GM18858 (cell line): ENCODE results near the gene ABCG4.
"Not testable (repeated sequence)": the region's sequence is repeated elsewhere in the genome, so short reads cannot be mapped to it uniquely, and the experiment has no call there.

Source experiments
- ATAC-seq: cut with Tn5 transposase; IDR thresholded peaks from one replicate; pipeline ENCODE4 v1.9.1; 2021; ENCODE audit not compliant: unreplicated experiment

The ABCG4 gene

DNA sequence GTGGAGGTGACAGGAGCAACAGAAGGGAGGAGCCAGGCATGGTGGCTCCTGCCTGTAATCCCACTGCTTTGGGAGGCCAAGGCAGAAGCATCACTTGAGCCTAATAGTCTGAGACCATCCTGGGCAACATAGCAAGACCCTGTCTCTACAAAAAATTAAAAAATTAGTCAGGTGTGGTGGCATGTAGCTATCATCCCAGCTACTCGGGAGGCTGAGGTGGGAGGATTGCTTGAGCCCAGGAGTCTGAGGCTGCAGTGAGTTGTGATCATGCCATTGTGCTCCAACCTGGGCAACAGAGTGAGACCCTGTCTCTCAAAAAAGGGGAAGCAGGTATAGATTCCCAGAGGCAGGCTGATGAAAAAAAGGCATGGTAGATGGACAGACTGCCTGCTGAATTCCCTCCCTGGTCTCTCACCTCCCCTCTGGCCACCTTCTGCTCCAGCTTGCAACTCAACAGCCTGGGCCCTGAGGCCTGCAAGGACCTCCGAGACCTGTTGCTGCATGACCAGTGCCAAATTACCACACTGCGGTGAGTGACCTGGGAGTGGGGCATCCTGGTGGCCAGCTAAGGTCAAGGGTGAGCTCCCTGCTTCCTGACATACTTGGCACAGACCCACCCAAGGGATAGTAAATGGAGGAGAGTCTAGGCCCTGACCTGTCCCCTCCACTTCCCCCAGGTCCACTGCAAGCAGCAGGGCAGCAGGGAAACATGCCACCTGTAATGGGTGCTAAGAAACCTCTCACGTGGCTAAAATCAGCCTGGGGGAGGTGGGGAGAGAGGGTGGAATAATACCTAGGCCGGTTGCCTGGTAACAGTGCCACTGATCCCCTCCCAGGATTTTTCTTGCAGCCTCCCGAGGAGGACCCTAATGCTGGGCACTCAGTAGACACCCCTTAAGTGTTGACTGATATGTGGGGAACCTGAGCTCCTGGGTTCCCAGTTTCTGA, 32.2 kb downstream of the ABCG4 start:
- no peak for ATAC-seq

DNA sequence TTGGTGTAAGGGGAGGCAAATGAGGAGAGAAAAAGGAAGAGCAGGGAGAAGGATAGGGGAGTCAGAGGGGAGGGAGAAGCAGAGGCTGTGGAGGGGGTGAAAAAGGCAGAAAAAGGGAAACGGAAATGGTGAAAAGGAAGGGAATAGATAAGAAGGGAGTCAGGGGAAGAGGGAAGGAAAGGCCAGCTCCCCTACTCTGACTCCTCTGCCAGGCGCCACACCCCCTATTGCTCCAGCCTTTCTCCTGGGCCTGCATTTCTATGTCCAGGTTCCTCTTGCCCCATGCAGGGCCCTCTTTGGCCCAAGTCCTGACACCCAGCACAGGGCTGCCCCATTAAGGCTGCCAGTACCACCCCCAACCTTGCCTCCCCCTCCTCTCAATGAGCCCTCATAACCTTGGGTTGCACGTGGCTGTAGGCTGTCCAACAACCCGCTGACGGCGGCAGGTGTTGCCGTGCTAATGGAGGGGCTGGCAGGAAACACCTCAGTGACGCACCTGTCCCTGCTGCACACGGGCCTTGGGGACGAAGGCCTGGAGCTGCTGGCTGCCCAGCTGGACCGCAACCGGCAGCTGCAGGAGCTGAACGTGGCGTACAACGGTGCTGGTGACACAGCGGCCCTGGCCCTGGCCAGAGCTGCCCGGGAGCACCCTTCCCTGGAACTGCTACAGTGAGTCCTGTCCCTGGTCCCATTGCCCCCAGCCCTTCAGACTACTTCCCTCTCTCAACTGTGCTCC, 33.0 kb downstream of the ABCG4 start:
- ATAC-seq: no peak

DNA sequence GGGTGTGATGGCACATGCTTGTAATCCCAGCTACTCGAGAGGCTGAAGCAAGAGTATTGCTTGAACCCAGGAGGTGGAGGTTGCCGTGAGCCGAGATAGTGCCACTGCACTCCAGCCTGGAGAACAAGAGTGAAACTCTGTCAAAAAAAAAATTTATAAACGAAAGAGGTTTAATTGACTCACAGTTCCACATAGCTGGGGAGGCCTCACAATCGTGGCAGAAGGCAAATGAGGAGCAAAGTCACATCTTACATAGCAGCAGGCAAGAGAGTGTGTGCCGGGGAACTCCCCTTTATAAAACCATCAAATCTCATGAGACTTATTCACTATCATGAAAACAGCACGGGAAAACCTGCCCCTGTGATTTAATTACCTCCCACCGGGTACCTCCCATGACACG, 35.5 kb downstream of the ABCG4 start:
- ATAC-seq: not testable (repeated sequence)

DNA sequence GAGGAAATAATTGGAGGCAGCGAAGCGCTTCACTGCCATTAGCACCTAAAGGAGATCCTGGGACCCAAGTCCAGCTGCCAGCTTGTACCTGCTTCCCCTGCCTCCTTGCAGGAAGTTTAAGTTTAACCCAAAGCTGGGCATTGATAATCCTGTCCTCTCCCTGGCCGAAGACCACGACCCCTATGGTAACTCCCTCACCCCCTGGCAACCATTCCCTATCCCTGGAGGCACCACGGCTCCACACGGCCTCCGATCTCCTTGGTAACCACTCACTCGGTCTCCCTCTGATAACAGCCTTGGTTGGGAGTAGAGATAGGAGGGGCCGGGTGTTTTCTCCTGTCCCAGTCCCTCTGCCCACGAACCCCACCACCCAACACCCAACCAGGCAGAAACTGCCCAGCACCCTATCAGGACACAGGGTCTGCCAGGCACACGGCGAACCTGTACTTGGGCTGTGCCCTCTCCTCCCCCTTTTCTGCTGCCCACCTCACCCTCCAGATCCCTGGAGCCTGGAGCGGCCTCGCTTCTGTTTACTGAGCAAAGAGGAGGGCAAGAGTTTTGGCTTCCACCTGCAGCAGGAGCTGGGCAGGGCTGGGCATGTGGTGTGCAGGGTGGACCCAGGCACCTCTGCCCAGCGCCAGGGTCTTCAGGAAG, 37.3 kb downstream of the ABCG4 start:
- no peak for ATAC-seq

DNA sequence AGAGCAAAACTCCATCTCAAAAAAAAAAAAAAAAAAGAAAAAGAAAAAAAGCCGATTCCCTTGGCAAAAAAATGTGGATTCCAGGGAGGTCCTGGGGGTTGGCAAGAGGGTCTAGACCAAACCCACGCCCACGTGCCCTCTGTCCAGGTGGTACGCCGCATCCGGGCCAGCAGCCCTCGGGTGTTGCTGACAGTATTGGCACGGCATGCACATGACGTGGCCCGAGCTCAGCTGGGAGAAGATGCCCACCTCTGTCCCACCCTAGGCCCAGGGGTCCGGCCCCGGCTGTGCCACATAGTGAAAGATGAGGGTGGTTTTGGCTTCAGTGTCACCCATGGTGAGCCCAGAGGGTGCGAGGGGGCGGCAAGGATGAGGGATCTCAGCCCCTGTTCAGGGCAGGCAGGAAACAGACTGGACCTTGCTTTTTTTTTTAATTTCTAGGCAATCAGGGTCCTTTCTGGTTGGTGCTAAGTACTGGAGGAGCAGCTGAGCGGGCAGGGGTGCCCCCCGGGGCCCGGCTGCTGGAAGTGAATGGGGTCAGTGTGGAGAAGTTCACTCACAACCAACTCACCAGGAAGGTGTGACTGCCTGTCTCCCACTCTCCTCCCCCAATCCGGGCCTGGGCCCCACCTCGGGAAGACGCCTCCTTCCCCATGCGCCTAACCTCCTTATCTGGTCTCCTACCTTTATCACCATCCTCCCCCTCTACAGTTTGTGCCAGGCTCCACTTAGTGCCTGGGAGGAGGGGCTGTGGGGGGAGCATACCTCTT, 38.5 kb downstream of the ABCG4 start:
- no peak for ATAC-seq

DNA sequence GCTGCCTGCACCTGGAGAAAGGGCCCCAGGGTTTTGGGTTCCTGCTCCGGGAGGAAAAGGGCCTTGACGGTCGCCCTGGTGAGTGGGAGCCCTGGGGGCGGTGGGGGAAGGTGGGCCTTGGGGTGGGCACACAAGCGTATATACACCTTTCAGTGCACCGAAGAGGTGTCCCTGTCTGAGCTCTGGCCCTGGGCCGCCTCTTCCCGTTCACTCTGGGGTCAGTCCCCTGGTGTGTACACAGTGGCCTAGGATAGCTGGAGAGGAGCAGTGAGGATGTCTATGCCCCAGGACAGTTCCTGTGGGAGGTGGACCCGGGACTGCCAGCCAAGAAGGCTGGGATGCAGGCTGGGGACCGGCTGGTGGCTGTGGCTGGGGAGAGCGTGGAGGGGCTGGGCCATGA, 39.2 kb downstream of the ABCG4 start:
- ATAC-seq: no peak

DNA sequence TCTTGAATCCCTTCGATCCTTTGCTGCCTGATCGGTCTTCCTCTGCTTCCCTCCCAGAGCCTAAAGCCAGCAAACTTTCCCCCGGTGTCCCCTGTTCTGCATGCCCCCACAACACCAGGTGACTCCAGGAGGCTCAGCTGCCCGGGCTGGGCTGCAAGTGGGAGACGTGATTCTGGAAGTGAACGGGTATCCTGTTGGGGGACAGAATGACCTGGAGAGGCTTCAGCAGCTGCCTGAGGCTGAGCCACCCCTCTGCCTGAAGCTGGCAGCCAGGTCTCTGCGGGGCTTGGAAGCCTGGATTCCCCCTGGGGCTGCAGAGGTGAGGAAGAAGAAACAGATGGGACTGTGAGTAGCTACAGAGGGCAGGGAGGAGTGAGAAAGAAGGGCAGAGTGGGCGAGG, 40.0 kb downstream of the ABCG4 start:
- no peak for ATAC-seq

DNA sequence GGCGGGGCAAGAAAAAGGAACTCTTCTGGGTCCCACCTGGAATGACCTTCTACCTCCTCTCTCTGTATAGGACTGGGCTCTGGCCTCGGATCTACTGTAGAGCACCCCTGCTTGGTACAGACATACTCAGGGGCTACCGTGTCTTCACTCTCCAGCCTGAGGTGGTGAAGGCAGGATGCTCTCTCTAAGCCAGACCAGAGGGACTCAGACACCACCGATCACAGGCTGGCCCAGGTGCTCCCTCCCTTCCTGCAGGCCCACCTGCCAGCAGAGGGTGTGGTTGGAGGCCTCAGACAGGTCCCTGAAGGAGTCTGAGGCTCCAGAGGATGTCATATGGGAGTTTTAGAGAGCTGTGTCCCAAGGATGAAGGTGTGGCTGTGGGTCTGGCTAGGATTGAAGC, 40.5 kb downstream of the ABCG4 start:
- no peak for ATAC-seq

DNA sequence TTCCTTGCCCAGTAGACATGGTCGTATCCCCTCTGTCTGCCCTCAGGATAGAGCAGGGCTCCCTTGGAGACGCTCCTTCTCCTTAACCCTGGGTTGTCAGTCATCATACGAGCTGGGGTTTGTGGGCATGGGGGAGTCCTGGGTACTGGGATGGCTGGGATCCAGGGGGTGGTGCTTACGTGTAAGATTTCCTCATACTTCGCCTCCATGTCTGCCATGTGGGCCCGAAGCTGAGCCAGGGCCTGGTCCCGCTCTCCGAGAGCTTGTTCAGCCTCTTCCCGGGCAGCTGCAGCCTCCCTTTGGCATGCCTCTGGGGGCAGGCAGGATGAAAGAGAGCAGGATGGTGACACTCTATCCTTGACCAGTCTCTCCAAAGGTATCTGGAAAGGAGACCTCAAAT, 41.7 kb downstream of the ABCG4 start:
- ATAC-seq: no peak

DNA sequence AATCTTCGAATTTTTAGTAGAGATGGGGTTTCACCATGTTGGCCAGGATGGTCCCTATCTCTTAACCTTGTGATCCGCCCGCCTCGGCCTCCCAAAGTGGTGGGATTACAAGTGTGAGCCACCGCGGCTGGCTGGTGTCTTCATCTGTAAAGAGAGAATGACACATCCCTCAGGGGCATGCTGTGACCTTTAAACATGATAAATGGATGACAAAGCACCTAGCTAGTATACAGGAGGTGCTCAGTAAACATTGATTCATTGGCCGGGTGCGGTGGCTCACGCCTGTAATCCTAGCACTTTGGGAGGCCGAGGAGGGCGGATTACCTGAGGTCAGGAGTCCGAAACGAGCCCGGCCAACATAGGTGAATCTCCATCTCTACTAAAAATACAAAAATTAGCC, 42.4 kb downstream of the ABCG4 start:
- not testable (repeated sequence) for ATAC-seq

DNA sequence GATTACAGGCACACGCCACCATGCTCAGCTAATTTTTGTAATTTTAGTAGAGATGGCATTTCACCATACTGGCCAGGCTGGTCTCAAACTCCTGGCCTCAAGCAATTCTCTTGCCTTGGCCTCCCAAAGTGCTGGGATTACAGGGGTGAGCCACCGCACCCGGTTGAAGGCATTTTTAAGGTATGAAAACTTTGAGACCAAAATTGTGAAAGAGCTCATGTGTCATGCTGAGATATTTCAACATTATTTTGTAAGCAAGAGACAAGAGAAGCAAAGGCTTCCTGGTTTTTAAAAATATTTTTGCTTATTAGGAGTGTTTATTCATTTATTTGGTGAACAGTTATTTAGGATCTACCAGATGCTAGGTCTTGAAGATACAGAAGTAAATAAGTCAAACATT, 43.3 kb downstream of the ABCG4 start:
- no peak for ATAC-seq

DNA sequence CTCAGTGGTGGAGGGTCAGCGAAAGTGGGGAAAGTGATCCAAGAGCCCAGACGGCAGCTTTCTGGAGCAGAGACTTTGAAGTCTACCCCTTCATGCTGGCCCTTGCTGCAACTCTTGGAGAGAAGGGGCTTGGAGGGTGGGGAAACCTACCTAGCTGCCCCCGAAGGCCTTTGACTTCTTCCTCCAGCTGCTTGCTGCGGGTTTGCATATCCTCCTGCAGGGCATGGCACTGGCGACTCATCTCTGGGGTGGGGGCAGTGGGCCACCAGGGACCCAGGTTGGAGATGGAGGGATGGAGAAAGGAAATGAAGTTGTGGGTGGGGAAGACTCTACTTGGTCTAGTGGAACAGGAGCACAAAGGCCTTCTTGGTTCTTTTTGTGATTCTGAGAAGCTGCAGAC, 44.1 kb downstream of the ABCG4 start:
- ATAC-seq: no peak

DNA sequence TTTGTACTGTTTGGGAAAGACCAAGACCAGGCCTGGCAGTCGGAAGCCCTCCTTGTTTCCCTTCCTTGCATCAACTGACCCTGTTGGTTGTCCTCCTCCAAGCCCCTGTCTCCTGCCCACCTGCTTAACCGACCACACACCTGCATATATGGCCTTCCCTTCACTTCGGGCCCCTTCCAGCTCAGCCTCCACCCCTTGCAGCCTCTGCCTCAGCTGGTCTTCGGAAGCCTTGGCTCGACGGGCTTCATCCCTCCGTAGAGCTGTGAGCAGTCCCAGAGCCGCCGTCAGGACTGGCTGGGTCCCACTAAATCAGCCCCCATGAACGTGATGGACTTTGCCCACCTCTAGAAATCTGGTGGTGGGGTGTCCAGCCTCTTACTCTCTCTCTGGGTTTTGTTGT, 44.8 kb downstream of the ABCG4 start:
- ATAC-seq: no peak

DNA sequence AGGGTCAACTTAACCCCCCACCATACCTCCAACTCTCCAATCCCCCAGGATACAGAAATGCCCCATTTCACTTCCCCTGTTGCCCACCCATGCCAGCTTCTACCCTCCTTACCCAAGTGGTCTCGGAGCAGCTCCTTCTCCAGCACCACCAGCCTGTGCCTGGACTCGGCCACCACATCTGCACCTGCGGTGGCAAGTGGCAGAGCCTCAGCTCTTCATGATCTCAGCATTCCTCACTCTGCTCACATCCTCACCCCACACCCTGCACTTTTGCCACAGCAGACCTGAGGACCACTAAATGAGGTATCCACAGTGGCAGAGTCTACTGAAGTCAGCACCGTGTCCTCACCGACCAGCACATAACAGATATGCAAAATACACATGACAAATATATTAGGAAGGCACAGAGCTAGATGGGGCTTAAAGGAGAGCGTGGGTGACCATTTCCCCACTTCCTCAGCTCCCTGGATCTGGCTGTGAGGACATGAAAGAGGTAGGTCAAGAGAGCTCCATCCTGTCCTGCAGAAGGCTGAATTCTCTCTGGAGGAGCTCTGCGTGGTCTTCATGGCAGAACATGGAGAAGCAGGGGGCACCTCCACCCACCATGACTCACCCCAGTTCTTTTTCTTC, 46.1 kb downstream of the ABCG4 start:
- no peak for ATAC-seq

DNA sequence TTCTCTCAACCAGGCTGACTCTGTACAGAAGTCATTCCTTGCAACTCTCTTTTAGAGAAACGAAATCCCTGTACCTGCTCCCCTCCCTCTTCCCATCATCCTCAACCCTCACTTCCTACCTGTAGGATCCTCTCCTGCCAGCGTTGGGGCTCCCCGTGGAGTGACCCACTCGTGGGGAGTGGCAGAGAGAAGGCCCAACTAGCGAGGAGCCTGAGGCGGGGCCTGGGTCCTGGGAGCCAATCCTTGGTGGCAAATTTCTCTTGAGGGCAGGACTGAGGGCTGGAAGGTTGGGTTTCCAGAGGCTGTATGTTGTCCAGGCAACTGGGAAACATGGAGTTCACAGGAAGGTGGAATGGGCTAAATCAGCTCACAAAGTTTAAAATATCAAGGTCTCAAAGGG, 46.8 kb downstream of the ABCG4 start:
- no peak for ATAC-seq

DNA sequence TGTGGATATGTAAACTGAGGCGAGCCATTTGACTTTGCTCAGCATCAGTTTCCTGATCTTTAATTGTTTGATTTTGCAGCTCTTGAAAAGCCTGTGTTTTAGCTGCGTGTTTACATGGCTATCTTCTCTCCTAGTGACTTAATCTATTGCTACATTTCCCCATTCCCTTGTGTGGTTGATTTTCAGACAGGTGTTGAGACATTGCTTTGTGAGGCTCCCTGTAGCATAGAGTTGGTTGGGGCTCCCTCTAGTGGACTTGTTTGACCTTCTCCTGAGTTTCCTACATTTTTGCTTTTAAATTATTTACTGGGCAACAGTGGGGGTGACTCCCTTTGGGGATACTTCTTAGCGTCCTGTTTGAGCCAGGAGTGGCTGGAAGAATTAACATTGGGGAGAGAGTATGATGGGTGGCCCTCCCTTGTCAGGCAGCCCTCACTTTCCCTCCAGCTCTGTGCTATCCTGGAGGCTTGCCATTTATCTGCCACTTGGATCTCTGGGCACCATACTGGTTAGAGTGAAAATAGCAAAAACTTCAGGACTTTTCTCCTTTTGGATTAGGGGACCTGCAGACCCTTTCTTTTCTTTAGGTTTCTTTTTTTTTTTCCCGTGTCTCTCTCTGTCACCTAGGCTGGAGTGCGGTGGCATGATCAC, 48.1 kb downstream of the ABCG4 start:
- ATAC-seq: no peak

DNA sequence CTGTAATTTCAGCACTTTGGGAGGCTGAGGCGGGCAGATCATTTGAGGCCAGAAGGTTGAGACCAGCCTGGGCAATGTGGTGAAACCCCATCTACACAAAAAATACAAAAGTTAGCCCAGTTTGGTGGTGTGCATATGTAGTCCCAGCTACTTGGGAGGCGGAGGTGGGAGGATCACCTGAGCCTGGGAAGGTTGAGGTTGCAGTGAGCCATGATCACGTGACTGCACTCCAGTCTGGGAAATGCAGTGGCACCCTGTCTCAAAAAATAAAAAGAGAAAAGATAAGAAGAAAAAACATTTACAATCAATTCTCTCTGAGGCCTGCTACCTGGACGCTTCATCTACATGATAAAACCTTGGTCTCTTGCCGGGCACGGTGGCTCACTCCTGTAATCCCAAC, 50.1 kb downstream of the ABCG4 start:
- no peak for ATAC-seq

DNA sequence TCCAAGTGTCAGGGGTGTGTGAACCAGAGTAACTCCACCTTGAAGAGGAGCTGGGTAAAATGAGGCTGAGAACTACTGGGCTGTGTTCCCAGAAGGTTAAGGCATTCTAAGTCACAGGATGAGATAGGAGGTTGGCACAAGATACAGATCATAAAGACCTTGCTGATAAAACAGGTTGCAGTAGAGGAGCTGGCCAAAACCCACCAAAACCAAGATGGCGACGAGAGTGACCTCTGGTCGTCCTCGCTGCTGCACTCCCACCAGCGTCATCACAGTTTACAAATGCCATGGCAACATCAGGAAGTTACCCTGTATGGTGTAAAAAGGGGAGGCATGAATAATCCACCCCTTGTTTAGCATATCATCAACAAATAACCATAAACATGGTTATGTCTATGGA, 52.4 kb downstream of the ABCG4 start:
- not testable (repeated sequence) for ATAC-seq

DNA sequence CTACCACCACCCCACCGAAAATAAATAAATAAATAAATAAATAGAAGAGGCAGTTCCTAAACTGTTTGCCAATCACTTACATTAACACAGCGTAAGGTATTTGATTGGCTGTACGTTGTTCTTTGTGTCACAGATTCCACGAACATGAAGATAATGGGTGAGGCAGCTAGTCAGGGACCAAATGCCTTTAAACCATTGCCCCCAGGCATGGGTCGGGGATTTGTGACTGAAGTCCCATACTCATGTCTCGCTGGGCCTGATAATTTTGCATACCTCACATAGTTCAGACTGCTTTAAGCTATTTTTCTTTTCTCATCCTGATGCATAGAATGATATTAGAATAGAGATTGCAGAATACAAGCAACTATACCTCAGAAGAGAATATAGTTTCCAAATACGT, 53.7 kb downstream of the ABCG4 start:
- ATAC-seq: no peak

DNA sequence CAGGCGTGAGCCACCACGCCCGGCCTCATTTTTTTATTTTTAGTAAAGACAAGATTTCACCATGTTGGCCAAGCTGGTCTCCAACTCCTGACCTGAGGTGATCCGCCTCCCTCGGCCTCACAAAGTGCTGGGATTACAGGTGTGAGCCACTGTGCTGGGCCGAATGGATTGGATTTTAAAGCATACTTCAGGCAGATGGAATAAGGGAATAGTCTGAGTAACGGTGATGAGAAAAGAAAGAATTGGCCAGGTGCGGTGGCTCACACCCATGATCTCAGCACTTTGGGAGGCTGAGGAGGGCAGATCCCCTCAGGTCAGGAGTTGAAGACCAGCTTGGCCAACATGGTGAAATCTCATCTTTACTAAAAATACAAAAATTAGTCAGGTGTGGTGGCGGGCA, 55.2 kb downstream of the ABCG4 start:
- no peak for ATAC-seq
